Mesenchymal stem cell (in vitro differentiated cells and primary cell): ENCODE results near the gene FAM3A.
A peak's percentile ranks its signal among the peaks of the same experiment; 100 is the strongest.

Source experiments
- DNase-seq: peaks from one replicate; pipeline ENCODE4 v3.0.0-alpha.2; 2013
- H2AFZ ChIP-seq: one replicate; pipeline ENCODE4 v1.6.1; 2013; ENCODE audit warnings: low read depth, mild to moderate bottlenecking, control low read depth, inconsistent platforms, low read length, moderate library complexity
- H2AK5ac ChIP-seq: 2 replicates; pipeline ENCODE4 v1.6.1; 2013; ENCODE audit warnings: low read length, moderate library complexity, mild to moderate bottlenecking, inconsistent platforms; ENCODE audit not compliant: severe bottlenecking
- H2BK120ac ChIP-seq: one replicate; pipeline ENCODE4 v1.6.1; 2013; ENCODE audit warnings: low read depth, mild to moderate bottlenecking, inconsistent platforms, low read length, moderate library complexity
- H2BK12ac ChIP-seq, 2 experiments: one replicate each; pipeline ENCODE4 v1.6.1; 2013; ENCODE audit warnings: inconsistent platforms in 2 of 2, low read length in 2 of 2, mild to moderate bottlenecking in 2 of 2, moderate library complexity in 2 of 2, control low read depth in 1 of 2
- H2BK15ac ChIP-seq: one replicate; pipeline ENCODE4 v1.6.1; 2013; ENCODE audit warnings: mild to moderate bottlenecking, low read depth, inconsistent platforms; ENCODE audit not compliant: poor library complexity, severe bottlenecking
- H2BK5ac ChIP-seq: 2 replicates; pipeline ENCODE4 v1.6.1; 2013; ENCODE audit warnings: low read depth, mild to moderate bottlenecking, low read length, control low read depth, inconsistent platforms; ENCODE audit not compliant: poor library complexity, severe bottlenecking
- H3K14ac ChIP-seq, 2 experiments: one replicate each; pipeline ENCODE4 v1.6.1; 2013; ENCODE audit warnings: inconsistent platforms in 2 of 2, low read length in 2 of 2, control low read depth in 1 of 2, mild to moderate bottlenecking in 1 of 2, moderate library complexity in 1 of 2
- H3K18ac ChIP-seq, 2 experiments: one replicate each; pipeline ENCODE4 v1.6.1; 2013; ENCODE audit warnings: inconsistent platforms in 2 of 2, low read length in 2 of 2, control low read depth in 1 of 2, low read depth in 1 of 2, mild to moderate bottlenecking in 1 of 2
- H3K23ac ChIP-seq, 2 experiments: one replicate each; pipeline ENCODE4 v1.6.1; 2013; ENCODE audit warnings: inconsistent platforms in 2 of 2, low read length in 2 of 2, mild to moderate bottlenecking in 2 of 2, moderate library complexity in 2 of 2, control low read depth in 1 of 2
- H3K27ac ChIP-seq: 2 replicates; pipeline ENCODE4 v1.5.1; 2013; ENCODE audit warnings: mild to moderate bottlenecking, moderate library complexity, low read length, control low read depth, inconsistent platforms; ENCODE audit not compliant: poor library complexity, severe bottlenecking
- H3K27me3 ChIP-seq, 2 experiments: 2 replicates each; pipeline versions ENCODE4 v1.6.1 to v1.7.0; 2013; ENCODE audit warnings: low read length in 2 of 2, mild to moderate bottlenecking in 2 of 2, moderate library complexity in 2 of 2, control low read depth in 1 of 2, inconsistent platforms in 1 of 2; ENCODE audit not compliant: control insufficient read depth in 1 of 2, insufficient read depth in 1 of 2
- H3K36me3 ChIP-seq, 2 experiments: 2 replicates each; pipeline versions ENCODE4 v1.6.1 to v1.7.0; 2013; ENCODE audit warnings: low read length in 2 of 2, control low read depth in 1 of 2, inconsistent platforms in 1 of 2, low read depth in 1 of 2, mild to moderate bottlenecking in 1 of 2; ENCODE audit not compliant: insufficient read depth in 2 of 2, control insufficient read depth in 1 of 2
- H3K4ac ChIP-seq, 2 experiments: one replicate each; pipeline ENCODE4 v1.6.1; 2013; ENCODE audit warnings: inconsistent platforms in 2 of 2, low read length in 2 of 2, mild to moderate bottlenecking in 2 of 2, moderate library complexity in 2 of 2, control low read depth in 1 of 2, low read depth in 1 of 2
- H3K4me1 ChIP-seq: 2 replicates; pipeline ENCODE4 v1.6.1; 2013; ENCODE audit warnings: low read depth, low read length, control low read depth; ENCODE audit not compliant: control insufficient read depth, insufficient read depth
- H3K4me2 ChIP-seq: 2 replicates; pipeline ENCODE4 v1.6.1; 2013; ENCODE audit warnings: low read length, mild to moderate bottlenecking, inconsistent platforms; ENCODE audit not compliant: poor library complexity, severe bottlenecking
- H3K4me3 ChIP-seq, 2 experiments: 2 replicates each; pipeline versions ENCODE4 v1.5.1 to v1.7.0; 2013; ENCODE audit warnings: low read length in 2 of 2, mild to moderate bottlenecking in 2 of 2, control low read depth in 1 of 2, low read depth in 1 of 2; ENCODE audit not compliant: insufficient read depth in 1 of 2
- H3K79me1 ChIP-seq: replicated peaks from 2 replicates; pipeline ENCODE4 v1.6.1; 2013; ENCODE audit warnings: mild to moderate bottlenecking, control low read depth, low read length, inconsistent platforms; ENCODE audit not compliant: poor library complexity, severe bottlenecking
- H3K9ac ChIP-seq: 2 replicates; pipeline ENCODE4 v1.7.0; 2013; ENCODE audit warnings: mild to moderate bottlenecking, low read length, moderate library complexity
- H3K9me3 ChIP-seq: 2 replicates; pipeline ENCODE4 v1.7.0; 2013; ENCODE audit warnings: mild to moderate bottlenecking, low read length; ENCODE audit not compliant: control insufficient read depth
- H4K8ac ChIP-seq: one replicate; pipeline ENCODE4 v1.6.1; 2013; ENCODE audit warnings: inconsistent platforms, mild to moderate bottlenecking, low read length, moderate library complexity
- H4K91ac ChIP-seq: one replicate; pipeline ENCODE4 v1.6.1; 2013; ENCODE audit warnings: mild to moderate bottlenecking, low read length, inconsistent platforms
- WGBS: methylation state at CpG from one replicate; pipeline ENCODE4 v1.1.7; 2013; ENCODE audit warnings: mixed read lengths; 5-methylcytosine and 5-hydroxymethylcytosine counted together

FAM3A gene

DNA sequence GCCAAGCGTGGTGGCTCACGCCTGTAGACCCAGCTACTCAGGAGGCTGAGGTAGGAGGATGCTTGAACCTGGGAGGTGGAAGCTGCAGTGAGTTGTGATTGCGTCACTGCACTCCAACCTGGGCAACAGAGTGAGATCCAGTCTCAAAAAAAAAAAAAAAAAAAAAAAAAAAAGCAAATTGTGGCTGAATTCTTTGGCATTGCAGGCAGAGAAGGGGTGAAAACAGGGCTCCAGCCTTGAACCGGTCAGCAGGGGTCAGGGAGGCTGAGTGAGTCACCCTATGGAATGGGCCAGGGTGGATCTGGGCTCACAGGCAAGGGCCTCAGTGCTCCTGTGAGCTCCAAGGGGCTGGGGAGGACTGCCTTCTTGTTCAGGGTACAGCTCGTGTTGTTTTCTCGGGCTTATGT, 13.2 kb upstream of the FAM3A start:
- Histone ChIP-seq H4K91ac (peak overlapping the region; percentile 39), H3K14ac (no peak overlapping the region), H3K9me3 (no peaks in the 10 kb centered on the region), H3K79me1 (no peaks in the 10 kb centered on the region), H3K4me2 (no peak overlapping the region), H2AK5ac (no peak overlapping the region), H2BK15ac (no peak overlapping the region), H4K8ac (peak overlapping the region; percentile 64), H3K4me1 (peaks cover 23% of the 10 kb centered on the region), H3K18ac (peak overlapping the region in 1 of 2 experiments; percentile 5), H3K27me3 (peaks cover 0 to 21% of the 10 kb centered on the region in 2 experiments), H3K9ac (peak overlapping the region; percentile 41), H2BK120ac (no peak overlapping the region), H2AFZ (no peak overlapping the region), H2BK12ac (no peak overlapping the region), H3K36me3 (peaks cover 21 to 34% of the 10 kb centered on the region in 2 experiments), H3K4ac (no peak overlapping the region), H3K27ac (no peak overlapping the region), H3K4me3 (no peak overlapping the region), H2BK5ac (no peak overlapping the region), H3K23ac (no peak overlapping the region)
- 70% methylated on average over 6 of the region's 6 CpGs for WGBS
- DNase-seq, result peak; percentile 53

DNA sequence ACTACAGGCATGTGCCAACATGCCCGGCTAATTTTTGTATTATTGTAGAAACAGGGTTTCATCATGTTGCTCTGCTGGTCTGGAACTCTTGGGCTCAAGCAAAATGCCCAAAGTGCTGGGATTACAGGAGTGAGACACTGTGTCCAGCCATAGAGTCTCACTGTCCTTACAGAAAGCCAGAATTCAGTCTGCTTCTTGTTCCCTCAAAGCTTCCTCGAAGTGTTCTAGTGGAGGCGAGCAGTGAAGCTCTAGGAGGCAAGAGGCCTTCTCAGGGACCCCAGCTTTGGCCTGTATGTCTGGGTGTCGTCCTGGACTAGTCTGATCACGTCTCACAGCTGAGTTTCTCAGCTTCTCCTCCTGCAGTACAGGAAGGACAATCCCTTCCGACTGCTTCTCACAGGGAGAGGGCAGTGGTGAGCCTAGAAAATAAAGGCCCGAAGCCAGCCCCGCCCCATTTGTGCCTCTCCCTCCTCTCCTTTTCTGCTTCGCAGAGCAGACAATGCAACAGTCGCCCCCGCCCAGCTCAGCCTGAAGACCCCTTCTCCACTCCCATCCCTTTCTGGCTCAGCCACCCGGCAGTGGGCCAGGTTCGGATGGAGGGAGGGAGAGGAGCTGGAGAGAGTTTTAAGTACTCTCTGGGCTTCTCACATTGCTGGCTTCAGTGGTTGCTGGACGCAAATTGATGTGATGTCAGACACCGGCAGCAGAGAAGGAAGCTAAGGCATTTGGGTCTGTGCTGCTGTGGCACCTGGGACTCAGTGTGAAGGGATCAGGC, 11.1 kb upstream of the FAM3A start:
- no peak overlapping the region for H4K91ac ChIP-seq
- H2AFZ ChIP-seq, result peak overlapping the region; percentile 51
- H2BK12ac ChIP-seq, result peak overlapping the region; percentile 11 to 42
- H3K9ac ChIP-seq, result peak overlapping the region; percentile 90
- 16% methylated on average over 11 of the region's 15 CpGs for WGBS
- peak overlapping the region; percentile 82 to 89 for H3K18ac ChIP-seq
- peak overlapping the region in 1 of 2 experiments; percentile 58 for H3K4me3 ChIP-seq
- H3K27ac ChIP-seq, result peak overlapping the region; percentile 96
- H3K79me1 ChIP-seq, result no peaks in the 10 kb centered on the region
- peak; percentile 84 for DNase-seq
- peak overlapping the region in 1 of 2 experiments; percentile 48 for H3K14ac ChIP-seq
- no peak overlapping the region for H2BK15ac ChIP-seq
- H3K4me1 ChIP-seq, result peaks cover 16% of the 10 kb centered on the region
- no peak overlapping the region for H3K23ac ChIP-seq
- no peaks in the 10 kb centered on the region for H3K9me3 ChIP-seq
- peak overlapping the region; percentile 83 for H2AK5ac ChIP-seq
- H3K36me3 ChIP-seq, result peaks cover under 1 to 13% of the 10 kb centered on the region in 2 experiments
- H4K8ac ChIP-seq, result peak overlapping the region; percentile 94
- peak overlapping the region; percentile 47 for H3K4me2 ChIP-seq
- H2BK5ac ChIP-seq, result no peak overlapping the region
- H2BK120ac ChIP-seq, result peak overlapping the region; percentile 27
- H3K27me3 ChIP-seq, result peaks cover 0 to 16% of the 10 kb centered on the region in 2 experiments
- H3K4ac ChIP-seq, result peak overlapping the region in 1 of 2 experiments; percentile 93

DNA sequence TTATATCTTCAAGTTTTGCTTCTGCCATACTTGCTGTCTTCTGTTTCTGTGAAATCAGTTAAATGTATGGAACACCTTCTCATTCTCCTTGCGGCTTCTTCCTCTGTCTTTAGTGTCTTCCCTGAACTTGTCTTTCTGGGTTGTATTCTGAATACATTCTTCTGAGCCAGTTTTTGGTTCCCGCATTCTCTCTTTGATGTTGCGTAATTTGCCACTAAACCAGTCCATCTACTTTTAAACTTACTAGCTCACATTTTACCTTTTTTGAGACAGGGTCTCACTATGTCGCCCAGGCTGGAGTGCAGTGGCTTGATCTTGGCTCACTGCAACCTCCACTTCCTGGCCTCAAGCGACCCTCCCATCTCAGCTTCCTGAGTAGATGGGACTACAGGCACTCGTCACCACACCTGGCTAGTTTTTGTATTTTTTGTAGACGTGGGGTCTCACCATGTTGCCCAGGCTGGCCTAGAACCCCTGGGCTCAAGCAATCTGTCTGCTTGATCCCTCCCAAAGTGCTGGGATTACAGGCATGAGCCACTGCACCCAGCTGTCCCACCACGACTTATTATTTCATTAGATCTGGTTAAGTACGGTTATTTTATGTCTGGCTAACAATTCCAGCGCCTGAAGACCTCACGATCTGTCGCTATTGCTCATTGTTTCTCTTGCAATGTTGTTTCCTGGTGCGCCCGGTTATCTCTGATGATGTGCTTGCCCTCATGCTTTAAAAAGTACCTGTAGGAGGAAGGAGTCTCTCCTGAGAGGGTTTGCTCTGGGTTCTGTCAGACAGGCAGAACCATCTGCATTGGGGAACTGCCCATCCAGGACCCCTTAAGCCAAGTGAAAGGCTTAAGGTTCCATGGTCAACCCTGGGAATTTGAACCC, 9.8 kb upstream of the FAM3A start:
- DNase-seq, result no peak
- H4K8ac ChIP-seq, result no peak overlapping the region
- H3K4me2 ChIP-seq, result no peak overlapping the region
- no peak overlapping the region for H2BK15ac ChIP-seq
- H3K23ac ChIP-seq, result no peak overlapping the region
- peaks cover 0 to 7% of the 10 kb centered on the region in 2 experiments for H3K36me3 ChIP-seq
- H3K18ac ChIP-seq, result no peak overlapping the region
- H2AK5ac ChIP-seq, result peak overlapping the region; percentile 42
- no peak overlapping the region for H3K4ac ChIP-seq
- peak overlapping the region; percentile 40 for H3K27ac ChIP-seq
- peaks cover 9% of the 10 kb centered on the region for H3K4me1 ChIP-seq
- no peaks in the 10 kb centered on the region for H3K79me1 ChIP-seq
- H4K91ac ChIP-seq, result no peak overlapping the region
- H3K4me3 ChIP-seq, result no peak overlapping the region
- no peaks in the 10 kb centered on the region for H3K9me3 ChIP-seq
- H2BK12ac ChIP-seq, result no peak overlapping the region
- H3K27me3 ChIP-seq, result peaks cover 0 to 16% of the 10 kb centered on the region in 2 experiments
- no peak overlapping the region for H3K14ac ChIP-seq
- H2BK120ac ChIP-seq, result no peak overlapping the region
- WGBS, result 93% methylated on average over 14 of the region's 14 CpGs
- no peak overlapping the region for H2BK5ac ChIP-seq
- H3K9ac ChIP-seq, result peak overlapping the region; percentile 90
- H2AFZ ChIP-seq, result no peak overlapping the region

DNA sequence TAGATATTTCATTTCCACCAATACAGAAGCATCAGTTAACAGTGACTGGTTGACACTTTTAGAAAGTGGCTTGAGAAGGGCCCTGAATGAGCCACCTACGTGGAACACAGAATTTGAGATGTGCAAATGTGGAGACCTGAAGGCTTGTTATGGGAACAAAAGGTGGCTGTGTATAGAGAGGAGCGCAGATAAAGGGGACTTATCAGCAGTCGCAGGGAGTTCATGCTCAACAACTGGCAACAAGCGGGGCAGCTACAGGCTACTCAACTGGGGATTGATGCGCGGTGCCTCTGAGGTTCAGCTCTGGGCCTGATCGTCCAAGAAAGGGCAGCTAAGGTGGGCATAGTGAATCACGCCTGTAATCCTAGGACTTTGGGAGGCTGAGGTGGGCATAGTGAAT, 3.4 kb upstream of the FAM3A start:
- Histone ChIP-seq H3K36me3 (no peaks in the 10 kb centered on the region), H3K9ac (no peak overlapping the region), H3K9me3 (no peaks in the 10 kb centered on the region), H2BK12ac (no peak overlapping the region), H4K8ac (no peak overlapping the region), H4K91ac (no peak overlapping the region), H3K27me3 (peaks cover 0 to 3% of the 10 kb centered on the region in 2 experiments), H2BK120ac (no peak overlapping the region), H3K4me1 (peaks cover 10% of the 10 kb centered on the region), H3K14ac (no peak overlapping the region), H3K23ac (no peak overlapping the region), H3K4me2 (no peak overlapping the region), H3K18ac (no peak overlapping the region), H2BK15ac (no peak overlapping the region), H2AK5ac (no peak overlapping the region), H3K4ac (no peak overlapping the region), H3K79me1 (peaks cover 3% of the 10 kb centered on the region), H2BK5ac (no peak overlapping the region), H3K4me3 (no peak overlapping the region), H3K27ac (no peak overlapping the region), H2AFZ (no peak overlapping the region)
- 100% methylated on average over 7 of the region's 8 CpGs for WGBS
- DNase-seq, result no peak
